K562 (cell line): Measurements from ENCODE around the gene CSNK1D. TPM values are rescaled to one million over a fixed set of nuclear protein-coding genes. Genes with fewer than 3 reads are reported as not detected.
A peak's percentile ranks its signal among the peaks of the same experiment; 100 is the strongest.

Experiments
- ARID4B ChIP-seq: sonication (generic); formaldehyde crosslinking; IDR thresholded peaks from 2 replicates; pipeline ENCODE4 v1.8.0; 2022; ENCODE audit warnings: mild to moderate bottlenecking, missing genetic modification reagents
- COPS2 ChIP-seq: fragments of 450-650 bp; conservative IDR thresholded peaks from 2 replicates; pipeline ENCODE4 v1.6.1; 2016; ENCODE audit warnings: mild to moderate bottlenecking, moderate library complexity
- HDGF ChIP-seq: fragments of 450-650 bp; IDR thresholded peaks from 2 replicates; pipeline ENCODE4 v1.6.1; 2016
- HEY1 ChIP-seq: fragments of 250-450 bp; sonication (Bioruptor Pico); IDR thresholded peaks from 2 replicates; pipeline ENCODE4 v1.5.0; 2020; ENCODE audit warnings: mild to moderate bottlenecking, moderate library complexity, borderline replicate concordance
- HNRNPLL ChIP-seq: fragments of 200-400 bp; formaldehyde crosslinking; IDR thresholded peaks from 2 replicates; pipeline ENCODE4 v1.6.1; 2017; ENCODE audit warnings: low read length, low read depth, mild to moderate bottlenecking; ENCODE audit not compliant: poor library complexity, severe bottlenecking
- IFI16 ChIP-seq: fragments of 250-450 bp; sonication (Bioruptor Pico); IDR thresholded peaks from 2 replicates; pipeline ENCODE4 v2.1.2; 2022; ENCODE audit warnings: mild to moderate bottlenecking, inconsistent platforms
- KLF6 ChIP-seq: fragments of 250-450 bp; sonication (Bioruptor Pico); IDR thresholded peaks from 2 replicates; pipeline ENCODE4 v1.4.0; 2020; ENCODE audit warnings: mild to moderate bottlenecking, moderate library complexity, borderline replicate concordance
- PHB2 ChIP-seq: fragments of 450-650 bp; IDR thresholded peaks from 2 replicates; pipeline ENCODE4 v1.6.1; 2017; ENCODE audit warnings: low read depth
- PRMT5 ChIP-seq: sonication (generic); formaldehyde crosslinking; IDR thresholded peaks from 2 replicates; pipeline ENCODE4 v1.5.0; 2020; ENCODE audit warnings: missing genetic modification reagents
- SPI1 ChIP-seq: IDR thresholded peaks from 2 replicates; pipeline ENCODE4 v1.6.1; 2011; ENCODE audit warnings: low read depth, low read length, control low read depth, borderline replicate concordance
- TSHZ1 ChIP-seq: fragments of 250-450 bp; sonication (Bioruptor Pico); IDR thresholded peaks from 2 replicates; pipeline ENCODE4 v1.4.0; 2020; ENCODE audit warnings: mild to moderate bottlenecking, moderate library complexity
- ZNF57 ChIP-seq: fragments of 450-650 bp; formaldehyde crosslinking; IDR thresholded peaks from 2 replicates; pipeline ENCODE4 v1.4.0; 2020; ENCODE audit warnings: mild to moderate bottlenecking, moderate library complexity
- polyA plus RNA-seq, 8 experiments: library from polyadenylated mRNA; depleted of rRNA in 4 of 8; stranded (reverse) in 5 of 8; unstranded in 3 of 8; fragments of >200 nt; fragmentation: Nextera tagmentation in 2 of 8; fragmentation: Illumina TruSeq in 1 of 8; extraction: Ambion mirVana in 2 of 8; extraction: Trizol in 1 of 8; gene quantifications; 2 replicates each; pipeline versions ENCODE4 v1.2.1 to v1.2.3, GENCODE V29; 2011 to 2014; ENCODE audit warnings: inconsistent platforms in 1 of 8, missing spikeins in 1 of 8
- total RNA-seq, 7 experiments: library from RNA; depleted of rRNA in 6 of 7; stranded (reverse); fragments of >200 nt in 6 of 7; fragmentation: Illumina TruSeq in 2 of 7; extraction: Trizol in 2 of 7; gene quantifications; 2 replicates each; pipeline versions ENCODE4 v1.2.1 to v1.2.3, GENCODE V29; 2011 to 2021; ENCODE audit warnings: low replicate concordance in 1 of 7
- TF ChIP-seq, protein P1 (sequence below): fragments of 250-450 bp; sonication (Bioruptor Pico); IDR thresholded peaks from 2 replicates; pipeline ENCODE4 v1.4.0; 2020

CSNK1D gene
- total and polyA plus RNA-seq, 9 of the 15 experiments (the other 6 are each of a cell fraction or from before 2014, with no cell fraction given): 6.5 to 133 (median 41.3) TPM

- TF ChIP-seq, protein P1, sequence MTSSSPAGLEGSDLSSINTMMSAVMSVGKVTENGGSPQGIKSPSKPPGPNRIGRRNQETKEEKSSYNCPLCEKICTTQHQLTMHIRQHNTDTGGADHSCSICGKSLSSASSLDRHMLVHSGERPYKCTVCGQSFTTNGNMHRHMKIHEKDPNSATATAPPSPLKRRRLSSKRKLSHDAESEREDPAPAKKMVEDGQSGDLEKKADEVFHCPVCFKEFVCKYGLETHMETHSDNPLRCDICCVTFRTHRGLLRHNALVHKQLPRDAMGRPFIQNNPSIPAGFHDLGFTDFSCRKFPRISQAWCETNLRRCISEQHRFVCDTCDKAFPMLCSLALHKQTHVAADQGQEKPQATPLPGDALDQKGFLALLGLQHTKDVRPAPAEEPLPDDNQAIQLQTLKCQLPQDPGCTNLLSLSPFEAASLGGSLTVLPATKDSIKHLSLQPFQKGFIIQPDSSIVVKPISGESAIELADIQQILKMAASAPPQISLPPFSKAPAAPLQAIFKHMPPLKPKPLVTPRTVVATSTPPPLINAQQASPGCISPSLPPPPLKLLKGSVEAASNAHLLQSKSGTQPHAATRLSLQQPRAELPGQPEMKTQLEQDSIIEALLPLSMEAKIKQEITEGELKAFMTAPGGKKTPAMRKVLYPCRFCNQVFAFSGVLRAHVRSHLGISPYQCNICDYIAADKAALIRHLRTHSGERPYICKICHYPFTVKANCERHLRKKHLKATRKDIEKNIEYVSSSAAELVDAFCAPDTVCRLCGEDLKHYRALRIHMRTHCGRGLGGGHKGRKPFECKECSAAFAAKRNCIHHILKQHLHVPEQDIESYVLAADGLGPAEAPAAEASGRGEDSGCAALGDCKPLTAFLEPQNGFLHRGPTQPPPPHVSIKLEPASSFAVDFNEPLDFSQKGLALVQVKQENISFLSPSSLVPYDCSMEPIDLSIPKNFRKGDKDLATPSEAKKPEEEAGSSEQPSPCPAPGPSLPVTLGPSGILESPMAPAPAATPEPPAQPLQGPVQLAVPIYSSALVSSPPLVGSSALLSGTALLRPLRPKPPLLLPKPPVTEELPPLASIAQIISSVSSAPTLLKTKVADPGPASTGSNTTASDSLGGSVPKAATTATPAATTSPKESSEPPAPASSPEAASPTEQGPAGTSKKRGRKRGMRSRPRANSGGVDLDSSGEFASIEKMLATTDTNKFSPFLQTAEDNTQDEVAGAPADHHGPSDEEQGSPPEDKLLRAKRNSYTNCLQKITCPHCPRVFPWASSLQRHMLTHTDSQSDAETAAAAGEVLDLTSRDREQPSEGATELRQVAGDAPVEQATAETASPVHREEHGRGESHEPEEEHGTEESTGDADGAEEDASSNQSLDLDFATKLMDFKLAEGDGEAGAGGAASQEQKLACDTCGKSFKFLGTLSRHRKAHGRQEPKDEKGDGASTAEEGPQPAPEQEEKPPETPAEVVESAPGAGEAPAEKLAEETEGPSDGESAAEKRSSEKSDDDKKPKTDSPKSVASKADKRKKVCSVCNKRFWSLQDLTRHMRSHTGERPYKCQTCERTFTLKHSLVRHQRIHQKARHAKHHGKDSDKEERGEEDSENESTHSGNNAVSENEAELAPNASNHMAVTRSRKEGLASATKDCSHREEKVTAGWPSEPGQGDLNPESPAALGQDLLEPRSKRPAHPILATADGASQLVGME: no peak
- no peak for TF ChIP-seq TSHZ1 (CRISPR knock-in tag)
- 0 out of 2 replicates have a peak, but pooled peaks have one; percentile 17 for TF ChIP-seq KLF6 (CRISPR knock-in tag)
- no peak for TF ChIP-seq SPI1
- TF ChIP-seq HEY1: no peak
- peak; percentile 77; the same call in 1 of the 2 replicates for TF ChIP-seq ARID4B
- no peak for TF ChIP-seq ZNF57 (CRISPR knock-in tag)
- no peak for TF ChIP-seq COPS2
- TF ChIP-seq HNRNPLL: no peak
- no peak for TF ChIP-seq IFI16 (CRISPR knock-in tag)
- TF ChIP-seq PRMT5: no peak
- no peak for TF ChIP-seq HDGF
- TF ChIP-seq PHB2: no peak
Measured at GRCh38 chr17:82287868-82288801, 14.6 kb upstream of the CSNK1D start (continued).
